Measurements from ENCODE around the gene CADM2. TPM values are rescaled to one million over a fixed set of nuclear protein-coding genes. Genes with fewer than 3 reads are reported as not detected.

The CADM2 gene
- total and polyA plus RNA-seq, 2 experiments from 2014 or later, result 0.09 TPM; not detected in 1

DNA sequence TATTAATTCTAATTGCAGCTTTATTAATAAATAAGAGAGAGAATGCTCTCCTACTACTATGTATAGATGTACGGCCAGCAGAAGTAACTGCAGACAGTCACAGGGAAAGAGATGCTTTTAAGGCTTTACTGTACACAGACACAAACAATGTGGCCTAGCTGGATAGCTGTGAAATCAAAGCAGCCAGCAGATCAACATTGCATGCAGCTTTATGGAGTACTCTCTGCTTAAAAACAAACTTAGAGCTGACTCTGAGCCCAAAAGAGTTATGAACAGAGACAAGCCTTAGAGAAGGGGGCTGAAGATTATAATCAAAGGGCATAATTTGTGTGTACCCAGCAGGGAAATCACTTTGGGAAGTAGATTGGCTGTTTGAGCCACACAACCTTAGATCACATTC lies 47.2 kb downstream of the CADM2 start:
- 46 to 56% methylated on average over 1 of the region's 1 CpG for WGBS, 2 experiments (ENCODE audit: low coverage in 1 of 2, low lambda C conversion rate in 2 of 2, missing lambda C conversion rate in 2 of 2)
- Histone ChIP-seq H3K27me3 (replicated peaks; ENCODE audit: insufficient read depth) (no peaks in the 10 kb centered on the region), H3K36me3 (ENCODE audit: low read depth) (no peaks in the 10 kb centered on the region), H3K9ac (no peak overlapping the region), H3F3A (ENCODE audit: insufficient read depth) (no peaks in the 10 kb centered on the region), H3K9me3 (ENCODE audit: low read depth) (no peaks in the 10 kb centered on the region), H3K4me3 (no peak overlapping the region), H2AFZ (no peak overlapping the region), H3K4me2 (ENCODE audit: unreplicated experiment) (no peak overlapping the region), H3K27ac (no peak overlapping the region), H3K79me2 (ENCODE audit: insufficient read depth) (no peaks in the 10 kb centered on the region), H3K4me1 (ENCODE audit: insufficient read depth) (no peaks in the 10 kb centered on the region), H4K20me1 (ENCODE audit: insufficient read depth) (no peaks in the 10 kb centered on the region), H3K9me2 (ENCODE audit: insufficient read depth) (no peaks in the 10 kb centered on the region)
- no peak for TF ChIP-seq EZH2 (IDR thresholded peaks at IDR 0.05; ENCODE audit: insufficient read depth, poor library complexity, severe bottlenecking)
- TF ChIP-seq EZH2phosphoT487 (IDR thresholded peaks at IDR 0.05; ENCODE audit: insufficient read depth, low read depth), result no peak
- no peak for DNase-seq
- in situ Hi-C loops (cut with MboI), result no loop called here

DNA sequence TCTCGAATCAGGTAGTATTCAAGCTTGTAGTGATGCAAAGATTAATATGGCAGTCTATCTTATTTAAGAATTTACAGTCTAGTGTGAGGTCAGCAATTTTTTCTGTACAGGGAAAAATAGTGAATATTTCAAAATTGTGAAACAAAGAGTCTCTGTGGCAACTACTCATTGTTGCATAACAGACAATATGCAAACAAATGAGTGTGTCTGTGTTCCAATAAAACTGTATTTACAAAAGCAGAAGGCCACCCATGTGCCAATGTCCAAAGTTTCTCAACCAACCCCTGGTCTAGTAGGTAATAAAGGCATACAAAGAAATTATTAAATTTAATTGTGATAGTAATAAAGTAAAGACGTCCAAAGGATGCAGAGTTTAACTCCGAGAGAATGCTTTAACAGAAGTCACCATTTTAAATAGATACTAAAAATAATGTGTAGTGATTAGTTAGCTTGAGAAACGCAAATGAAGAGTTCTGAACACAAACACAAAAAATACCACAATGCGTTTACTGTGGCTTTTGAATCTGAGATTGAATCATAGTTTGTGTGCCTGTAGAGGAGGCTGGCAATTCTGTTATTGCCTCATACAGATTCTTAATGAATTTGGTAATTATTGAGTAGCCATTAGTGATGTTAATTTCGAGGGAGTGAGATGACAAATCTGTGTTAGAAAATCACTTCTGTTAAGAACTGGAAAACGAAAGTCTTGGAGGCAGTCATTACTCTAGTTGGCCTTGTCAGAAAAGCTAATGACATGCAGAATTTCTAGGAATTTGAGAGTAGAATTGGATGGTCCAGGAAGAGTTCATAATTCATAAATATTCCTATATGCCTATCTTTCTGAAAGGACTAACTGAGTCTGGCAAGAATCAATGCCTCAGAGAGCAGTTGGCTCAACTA lies 48.7 kb downstream of the CADM2 start:
- no peaks in the 10 kb centered on the region for H3K36me3 ChIP-seq (ENCODE audit: low read depth)
- no peak for DNase-seq
- WGBS, 2 experiments (ENCODE audit: low coverage in 1 of 2, low lambda C conversion rate in 2 of 2, missing lambda C conversion rate in 2 of 2), result 12 to 13% methylated on average over 7 of the region's 7 CpGs
- no peak for TF ChIP-seq EZH2phosphoT487 (IDR thresholded peaks at IDR 0.05; ENCODE audit: insufficient read depth, low read depth)
- no peak for TF ChIP-seq EZH2 (IDR thresholded peaks at IDR 0.05; ENCODE audit: insufficient read depth, poor library complexity, severe bottlenecking)
- in situ Hi-C loops (cut with MboI), result no loop called here
- no peaks in the 10 kb centered on the region for H4K20me1 ChIP-seq (ENCODE audit: insufficient read depth)
- no peak overlapping the region for H3K4me2 ChIP-seq (ENCODE audit: unreplicated experiment)
- no peaks in the 10 kb centered on the region for H3F3A ChIP-seq (ENCODE audit: insufficient read depth)
- H3K4me1 ChIP-seq (ENCODE audit: insufficient read depth), result no peaks in the 10 kb centered on the region
- H3K27ac ChIP-seq, result no peak overlapping the region
- H2AFZ ChIP-seq, result no peak overlapping the region
- no peaks in the 10 kb centered on the region for H3K9me2 ChIP-seq (ENCODE audit: insufficient read depth)
- no peaks in the 10 kb centered on the region for H3K27me3 ChIP-seq (replicated peaks; ENCODE audit: insufficient read depth)
- no peaks in the 10 kb centered on the region for H3K79me2 ChIP-seq (ENCODE audit: insufficient read depth)
- no peak overlapping the region for H3K9ac ChIP-seq
- no peak overlapping the region for H3K4me3 ChIP-seq
- H3K9me3 ChIP-seq (ENCODE audit: low read depth), result no peaks in the 10 kb centered on the region

GRCh38 chr3:85020828-85021227 lies 62.0 kb downstream of the CADM2 start:
- no peaks in the 10 kb centered on the region for H3F3A ChIP-seq (ENCODE audit: insufficient read depth)
- H2AFZ ChIP-seq, result no peak overlapping the region
- H3K79me2 ChIP-seq (ENCODE audit: insufficient read depth), result no peaks in the 10 kb centered on the region
- H3K27me3 ChIP-seq (replicated peaks; ENCODE audit: insufficient read depth), result no peaks in the 10 kb centered on the region
- H3K27ac ChIP-seq, result no peak overlapping the region
- H3K4me2 ChIP-seq (ENCODE audit: unreplicated experiment), result no peak overlapping the region
- WGBS, 2 experiments (ENCODE audit: low coverage in 1 of 2, low lambda C conversion rate in 2 of 2, missing lambda C conversion rate in 2 of 2), result 12 to 15% methylated on average over 4 to 5 of the region's 5 CpGs
- TF ChIP-seq EZH2 (IDR thresholded peaks at IDR 0.05; ENCODE audit: insufficient read depth, poor library complexity, severe bottlenecking) (no peak), EZH2phosphoT487 (IDR thresholded peaks at IDR 0.05; ENCODE audit: insufficient read depth, low read depth) (no peak)
- no peak for DNase-seq
- no peaks in the 10 kb centered on the region for H3K9me3 ChIP-seq (ENCODE audit: low read depth)
- H3K4me3 ChIP-seq, result no peak overlapping the region
- no peak overlapping the region for H3K9ac ChIP-seq
- H3K36me3 ChIP-seq (ENCODE audit: low read depth), result no peaks in the 10 kb centered on the region
- no peaks in the 10 kb centered on the region for H3K9me2 ChIP-seq (ENCODE audit: insufficient read depth)
- H3K4me1 ChIP-seq (ENCODE audit: insufficient read depth), result no peaks in the 10 kb centered on the region
- in situ Hi-C loops (cut with MboI), result no loop called here
- no peaks in the 10 kb centered on the region for H4K20me1 ChIP-seq (ENCODE audit: insufficient read depth)

DNA sequence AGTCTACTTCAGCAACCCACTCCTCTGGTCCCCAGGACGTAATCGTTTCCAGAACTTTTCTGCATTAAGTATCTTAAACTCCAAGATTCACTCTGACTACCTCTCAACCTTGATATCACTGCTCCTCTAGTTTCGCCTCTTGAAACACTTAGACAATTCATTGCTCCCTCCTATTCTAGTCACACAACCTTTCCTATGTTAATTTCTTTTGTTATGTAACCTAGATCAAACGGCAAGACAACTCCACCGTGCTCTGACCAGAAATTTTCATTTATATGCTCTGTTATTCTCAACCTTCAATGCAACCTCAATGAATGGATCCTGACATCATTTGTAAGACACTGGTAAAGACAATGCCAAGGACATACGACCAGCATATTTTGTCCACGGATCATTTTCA lies 71.3 kb downstream of the CADM2 start:
- Histone ChIP-seq H3K4me3 (no peak overlapping the region), H3K79me2 (ENCODE audit: insufficient read depth) (no peaks in the 10 kb centered on the region), H3K9me2 (ENCODE audit: insufficient read depth) (no peaks in the 10 kb centered on the region), H3K4me1 (ENCODE audit: insufficient read depth) (no peaks in the 10 kb centered on the region), H3K27ac (no peak overlapping the region), H2AFZ (no peak overlapping the region), H3K36me3 (ENCODE audit: low read depth) (no peaks in the 10 kb centered on the region), H3K27me3 (replicated peaks; ENCODE audit: insufficient read depth) (no peaks in the 10 kb centered on the region), H3K9me3 (ENCODE audit: low read depth) (no peaks in the 10 kb centered on the region), H3K9ac (no peak overlapping the region), H3F3A (ENCODE audit: insufficient read depth) (no peaks in the 10 kb centered on the region), H3K4me2 (ENCODE audit: unreplicated experiment) (no peak overlapping the region), H4K20me1 (ENCODE audit: insufficient read depth) (no peaks in the 10 kb centered on the region)
- DNase-seq, result no peak
- TF ChIP-seq EZH2phosphoT487 (IDR thresholded peaks at IDR 0.05; ENCODE audit: insufficient read depth, low read depth), result no peak
- TF ChIP-seq EZH2 (IDR thresholded peaks at IDR 0.05; ENCODE audit: insufficient read depth, poor library complexity, severe bottlenecking), result no peak
- WGBS, 2 experiments (ENCODE audit: low coverage in 1 of 2, low lambda C conversion rate in 2 of 2, missing lambda C conversion rate in 2 of 2), result 10 to 21% methylated on average over 7 of the region's 7 CpGs
- in situ Hi-C loops (cut with MboI), result no loop called here
